ENCODE data around the gene COX17.

DNA sequence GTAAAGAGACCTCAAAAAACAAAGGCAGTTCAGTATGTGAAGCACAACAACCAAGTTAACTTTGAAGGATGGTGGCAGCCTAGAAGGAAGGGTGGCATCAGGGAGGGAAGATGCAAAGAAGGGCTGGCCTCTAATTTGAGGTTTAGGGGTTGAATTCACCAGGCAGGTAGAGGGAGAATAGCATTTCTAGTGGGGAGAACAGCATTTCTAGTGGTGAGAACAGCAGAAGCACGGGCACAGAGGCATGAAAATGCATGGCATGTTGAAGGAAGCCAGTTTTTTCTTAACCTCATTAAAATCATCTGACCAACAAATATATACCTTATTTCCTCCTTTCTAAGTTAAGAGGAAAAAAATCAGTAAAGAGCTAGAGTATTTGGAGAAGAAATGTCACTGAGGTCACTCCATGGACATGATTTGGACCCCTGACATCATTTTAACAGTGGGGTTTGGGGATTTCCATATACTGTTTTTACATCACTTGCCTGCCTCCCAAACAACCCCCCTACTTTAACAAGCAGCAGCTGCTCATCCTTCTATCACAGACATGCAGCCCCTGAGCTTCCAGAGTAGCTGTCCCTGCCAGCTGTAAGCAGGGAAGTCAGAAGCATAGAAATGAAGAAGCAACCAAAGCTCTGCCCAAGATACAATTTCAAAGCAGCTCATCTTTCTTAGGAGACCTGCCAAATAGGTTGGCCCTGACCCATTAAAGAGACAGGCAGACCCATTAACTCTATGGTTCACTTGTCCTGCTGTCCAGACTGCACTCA lies 14.4 kb downstream of the COX17 start:
- TF ChIP-seq CTCF (IDR thresholded peaks at IDR 0.05): no peak
- peak; percentile 37 for TF ChIP-seq POLR2AphosphoS5 (IDR thresholded peaks at IDR 0.05)
